ENCODE measurements around the gene PCDHGA5. TPM values are rescaled to one million over a fixed set of nuclear protein-coding genes. Genes with fewer than 3 reads are reported as not detected.

The PCDHGA5 gene
- polyA plus RNA-seq, 1 donor = 1.5 TPM

Other genes starting within 250 kb of the PCDHGA5 start
- gene PCDHB4, start 242.3 kb upstream of the PCDHGA5 start, polyA plus RNA-seq = 1.6 TPM
- gene PCDHB5, start 229.0 kb upstream of the PCDHGA5 start, polyA plus RNA-seq = 2.1 TPM
- gene PCDHB6, start 214.1 kb upstream of the PCDHGA5 start, polyA plus RNA-seq = 0.96 TPM
- gene PCDHB7, start 191.5 kb upstream of the PCDHGA5 start, polyA plus RNA-seq = 1.3 TPM
- 0.67 TPM for gene PCDHB8, start 186.4 kb upstream of the PCDHGA5 start, polyA plus RNA-seq
- gene PCDHB16, start 181.8 kb upstream of the PCDHGA5 start, polyA plus RNA-seq = 1.1 TPM
- 0.73 TPM for gene PCDHB9, start 177.0 kb upstream of the PCDHGA5 start, polyA plus RNA-seq
- gene PCDHB10, start 171.8 kb upstream of the PCDHGA5 start, polyA plus RNA-seq = 2.9 TPM
- gene PCDHB11, start 164.5 kb upstream of the PCDHGA5 start, polyA plus RNA-seq = 1.1 TPM
- 1.2 TPM for gene PCDHB12, start 155.4 kb upstream of the PCDHGA5 start, polyA plus RNA-seq
- 1.4 TPM for gene PCDHB13, start 150.2 kb upstream of the PCDHGA5 start, polyA plus RNA-seq
- 2.7 TPM for gene PCDHB14, start 140.8 kb upstream of the PCDHGA5 start, polyA plus RNA-seq
- gene PCDHB15, start 118.8 kb upstream of the PCDHGA5 start, polyA plus RNA-seq = 3.0 TPM
- gene SLC25A2, start 60.1 kb upstream of the PCDHGA5 start, polyA plus RNA-seq = 0.04 TPM
- 88.9 TPM for gene TAF7, start 43.4 kb upstream of the PCDHGA5 start, polyA plus RNA-seq
- 0.30 TPM for gene PCDHGA1, start 33.6 kb upstream of the PCDHGA5 start, polyA plus RNA-seq
- 1.3 TPM for gene PCDHGA2, start 25.4 kb upstream of the PCDHGA5 start, polyA plus RNA-seq
- 0.96 TPM for gene PCDHGA3, start 20.3 kb upstream of the PCDHGA5 start, polyA plus RNA-seq
- 0.52 TPM for gene PCDHGB1, start 14.1 kb upstream of the PCDHGA5 start, polyA plus RNA-seq
- gene PCDHGA4, start 9.1 kb upstream of the PCDHGA5 start, polyA plus RNA-seq = 0.79 TPM
- 1.0 TPM for gene PCDHGB2, start 4.2 kb upstream of the PCDHGA5 start, polyA plus RNA-seq
- 0.85 TPM for gene PCDHGB3, start 6.1 kb downstream of the PCDHGA5 start, polyA plus RNA-seq
- gene PCDHGA6, start 9.7 kb downstream of the PCDHGA5 start, polyA plus RNA-seq = 1.9 TPM
- gene PCDHGA7, start 18.6 kb downstream of the PCDHGA5 start, polyA plus RNA-seq = 0.69 TPM
- gene PCDHGB4, start 23.5 kb downstream of the PCDHGA5 start, polyA plus RNA-seq = 1.4 TPM
- 0.19 TPM for gene PCDHGA8, start 28.5 kb downstream of the PCDHGA5 start, polyA plus RNA-seq
- 1.8 TPM for gene PCDHGB5, start 33.8 kb downstream of the PCDHGA5 start, polyA plus RNA-seq
- 1.9 TPM for gene PCDHGA9, start 38.6 kb downstream of the PCDHGA5 start, polyA plus RNA-seq
- 2.9 TPM for gene PCDHGB6, start 43.9 kb downstream of the PCDHGA5 start, polyA plus RNA-seq
- gene PCDHGA10, start 48.8 kb downstream of the PCDHGA5 start, polyA plus RNA-seq = 2.1 TPM
- gene PCDHGB7, start 53.5 kb downstream of the PCDHGA5 start, polyA plus RNA-seq = 3.6 TPM
- gene PCDHGA11, start 56.9 kb downstream of the PCDHGA5 start, polyA plus RNA-seq = 1.4 TPM
- gene PCDHGA12, start 66.3 kb downstream of the PCDHGA5 start, polyA plus RNA-seq = 0.81 TPM
- 30.4 TPM for gene PCDHGC3, start 111.8 kb downstream of the PCDHGA5 start, polyA plus RNA-seq
- 1.7 TPM for gene PCDHGC4, start 120.9 kb downstream of the PCDHGA5 start, polyA plus RNA-seq
- gene PCDHGC5, start 124.9 kb downstream of the PCDHGA5 start, polyA plus RNA-seq = 0.39 TPM

All from large intestine (tissue), 1 donor.